Tongue (tissue), 2 donors: ENCODE results near the gene SDHB. TPM values are rescaled to one million over a fixed set of nuclear protein-coding genes. Genes with fewer than 3 reads are reported as not detected.

Experiments
- DNase-seq: peaks from one replicate; pipeline ENCODE4 v3.0.0-alpha.2; 2015
- total RNA-seq: library from RNA; depleted of rRNA; stranded (reverse); fragments of >200 nt; gene quantifications from one replicate; pipeline ENCODE4 v1.2.3, GENCODE V29; 2014

Gene SDHB
- total RNA-seq, 1 donor from 2014 or later, result 115 TPM

DNA sequence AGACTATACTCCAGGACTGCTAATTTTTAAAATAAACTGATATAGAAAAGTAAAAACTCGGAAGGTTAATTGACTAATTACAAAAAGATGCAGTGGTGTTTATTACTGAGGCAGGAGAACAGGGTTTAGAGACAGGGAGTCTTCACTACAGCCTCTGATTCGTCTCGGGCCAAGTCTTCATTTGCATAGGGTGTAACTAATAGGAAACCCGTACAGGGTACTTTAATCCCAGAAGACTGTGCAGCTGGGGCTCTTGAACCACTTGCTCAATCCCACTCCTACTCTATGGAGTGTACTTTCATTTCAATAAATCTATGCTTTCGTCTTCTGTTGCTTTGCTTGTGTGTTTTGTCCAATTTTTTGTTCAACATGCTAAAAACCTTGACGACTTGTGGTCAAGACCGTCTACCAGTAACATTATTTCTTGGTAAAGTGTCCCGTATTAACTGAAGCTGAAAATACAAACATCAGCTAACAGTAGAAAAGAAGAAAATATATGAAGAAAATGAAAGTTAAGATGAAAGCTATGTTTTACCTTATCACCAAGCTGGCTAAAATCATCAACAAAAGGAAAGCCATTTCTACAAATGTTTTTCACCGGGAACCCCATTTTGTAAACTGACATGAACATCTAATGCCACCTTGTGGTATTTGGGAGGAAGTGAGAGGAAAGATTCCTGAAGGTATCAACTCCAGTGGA, 8.0 kb downstream of the SDHB start:
- peak; percentile 79 for DNase-seq

DNA sequence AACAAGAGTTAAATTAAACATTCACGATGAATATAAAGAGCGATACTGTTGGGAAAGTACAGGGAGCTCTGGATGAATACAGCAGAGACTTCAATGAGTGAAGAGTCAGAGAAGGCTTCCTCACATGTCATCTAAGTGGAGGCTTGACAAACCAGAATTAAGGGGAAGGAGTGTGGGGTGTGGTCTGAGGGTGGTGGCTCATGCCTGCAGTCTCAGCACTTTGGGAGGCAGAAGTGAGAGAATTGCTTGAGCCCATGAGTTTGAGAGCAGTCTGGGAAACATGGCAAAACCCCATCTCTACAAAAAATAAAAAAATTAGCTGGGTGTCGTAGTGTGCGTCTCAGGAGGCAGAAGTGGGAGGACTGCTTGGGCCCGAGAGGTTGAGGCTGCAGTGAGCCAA, 8.7 kb downstream of the SDHB start:
- DNase-seq, result no peak

DNA sequence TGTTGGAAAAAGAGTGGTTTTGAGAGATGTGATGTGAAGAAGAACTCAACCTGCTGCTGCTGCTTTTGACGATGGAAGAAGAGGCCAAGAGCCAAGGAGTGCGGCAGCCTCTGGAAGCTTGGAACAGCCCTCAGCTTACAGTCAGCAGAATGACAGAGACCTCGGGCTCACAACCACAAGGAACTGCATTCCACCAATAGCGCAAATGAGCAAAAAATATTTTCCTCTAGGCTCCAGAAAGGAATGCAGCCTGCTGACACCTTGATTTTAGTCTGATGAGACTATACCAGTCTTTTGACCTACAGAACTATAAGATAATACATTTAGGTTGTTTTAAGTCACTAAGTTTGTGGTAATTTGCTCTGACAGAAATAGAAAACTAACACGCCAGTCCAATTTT, 10.2 kb downstream of the SDHB start:
- DNase-seq, result no peak

DNA sequence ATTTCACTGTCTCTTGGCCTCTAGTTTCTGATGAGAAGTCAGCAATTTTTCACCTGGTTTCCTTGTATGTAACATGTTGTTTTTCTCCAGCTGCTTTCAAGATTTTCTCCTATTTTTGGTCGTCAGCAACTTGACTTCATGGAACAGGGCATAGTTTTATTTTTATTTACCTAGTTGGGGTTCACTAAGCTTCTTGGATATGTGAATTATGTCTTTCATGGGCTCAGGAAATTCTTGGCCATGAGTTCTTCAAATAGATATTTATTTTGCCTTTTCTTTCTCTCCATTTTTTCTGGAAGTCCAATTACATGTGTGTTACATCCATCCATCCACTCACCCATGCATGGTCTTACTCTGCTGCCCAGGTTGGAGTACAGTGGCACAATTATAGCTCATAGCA, 13.7 kb downstream of the SDHB start:
- DNase-seq, result no peak

DNA sequence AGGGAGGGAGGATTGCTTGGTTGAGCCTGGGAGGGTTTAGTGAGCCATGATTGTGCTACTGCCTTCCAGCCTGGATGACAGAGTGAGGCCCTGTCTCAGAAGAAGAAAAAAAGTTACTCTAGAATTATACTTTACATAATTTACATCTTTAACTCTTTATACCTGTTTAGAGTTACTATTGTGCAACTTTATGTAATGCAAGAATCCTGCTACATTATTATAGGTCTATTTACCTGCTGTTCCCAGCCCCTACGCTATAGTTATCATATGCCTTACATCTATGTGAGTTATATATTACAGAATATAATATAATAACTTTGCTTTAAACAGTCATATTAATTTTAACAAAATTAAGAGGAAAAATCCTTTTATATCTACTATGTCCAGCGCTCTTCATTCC, 14.3 kb downstream of the SDHB start:
- DNase-seq, result no peak

DNA sequence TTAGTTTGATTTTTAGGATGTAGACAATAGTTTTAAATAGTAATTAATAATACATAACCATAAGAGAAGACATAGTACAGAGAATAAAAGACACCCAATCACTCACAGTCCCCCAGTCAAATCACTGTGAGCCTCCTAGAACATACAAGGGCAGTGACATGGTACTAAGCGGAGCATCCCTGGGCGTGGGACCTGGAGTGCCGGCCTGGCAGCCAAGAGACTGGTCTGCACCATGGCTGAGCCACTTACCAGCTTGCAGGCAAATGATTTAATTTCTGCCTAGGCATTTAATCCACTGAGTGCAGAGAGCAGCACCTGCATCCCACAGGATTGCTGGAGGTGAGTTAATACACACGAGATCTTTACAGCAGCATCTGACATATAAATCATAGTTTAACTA, 20.4 kb downstream of the SDHB start:
- DNase-seq, result no peak

DNA sequence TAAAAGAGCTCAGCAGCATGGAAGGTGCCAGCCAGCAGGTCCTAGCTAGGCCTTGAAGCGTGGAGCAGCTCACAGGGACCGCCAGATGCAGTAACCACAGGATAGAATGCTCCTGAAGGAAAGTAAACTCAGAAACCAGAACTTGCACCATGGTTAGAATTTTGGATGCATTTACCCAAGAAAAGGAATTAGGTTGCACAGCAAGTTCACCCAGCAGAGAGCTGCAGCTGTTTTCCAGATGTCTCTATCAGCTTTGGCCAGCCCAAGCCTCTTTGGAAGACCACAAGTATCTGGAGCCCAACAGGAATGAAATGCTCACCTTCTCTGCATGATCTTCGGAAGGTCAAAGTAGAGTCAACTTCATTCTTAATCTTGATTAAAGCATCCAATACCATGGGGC, 21.1 kb downstream of the SDHB start:
- DNase-seq, result no peak

DNA sequence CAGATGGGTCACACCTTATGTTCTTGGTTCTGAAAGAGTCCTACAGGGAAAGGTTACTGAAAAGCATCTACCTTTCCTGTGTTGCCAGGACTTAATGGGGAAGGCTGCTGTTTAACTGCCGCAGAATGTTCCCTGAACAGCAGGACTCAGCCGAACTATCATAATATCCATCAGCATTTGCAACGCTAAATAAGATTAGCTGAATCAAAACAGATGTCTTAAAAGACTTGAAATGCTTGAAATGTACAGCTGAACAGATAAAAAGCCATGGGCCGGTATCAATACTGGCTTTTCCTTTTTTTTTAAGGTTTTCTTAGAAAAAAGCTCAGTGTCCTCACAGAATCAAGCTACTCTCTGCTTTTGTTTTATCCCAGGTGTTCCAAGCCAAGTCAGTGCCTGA, 22.4 kb downstream of the SDHB start:
- DNase-seq, result no peak

DNA sequence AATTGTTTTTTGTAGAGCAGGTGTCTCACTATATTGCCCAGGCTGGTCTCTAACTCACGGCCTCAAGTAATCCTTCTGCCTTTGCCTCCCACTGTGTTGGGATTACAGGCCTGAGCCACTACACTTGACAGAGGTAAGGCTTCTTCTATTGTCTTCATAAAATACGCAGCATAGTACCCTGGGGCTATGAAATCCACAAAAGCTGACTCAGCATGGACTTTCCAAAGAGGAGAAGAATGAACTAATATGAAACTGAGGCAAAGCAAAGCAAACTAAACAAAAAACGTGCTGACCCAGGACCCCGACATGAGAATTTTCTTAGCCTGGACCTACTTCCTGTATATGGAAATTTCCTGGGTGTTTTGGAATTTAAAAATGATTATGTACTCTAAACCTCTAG, 23.6 kb downstream of the SDHB start:
- DNase-seq, result no peak

DNA sequence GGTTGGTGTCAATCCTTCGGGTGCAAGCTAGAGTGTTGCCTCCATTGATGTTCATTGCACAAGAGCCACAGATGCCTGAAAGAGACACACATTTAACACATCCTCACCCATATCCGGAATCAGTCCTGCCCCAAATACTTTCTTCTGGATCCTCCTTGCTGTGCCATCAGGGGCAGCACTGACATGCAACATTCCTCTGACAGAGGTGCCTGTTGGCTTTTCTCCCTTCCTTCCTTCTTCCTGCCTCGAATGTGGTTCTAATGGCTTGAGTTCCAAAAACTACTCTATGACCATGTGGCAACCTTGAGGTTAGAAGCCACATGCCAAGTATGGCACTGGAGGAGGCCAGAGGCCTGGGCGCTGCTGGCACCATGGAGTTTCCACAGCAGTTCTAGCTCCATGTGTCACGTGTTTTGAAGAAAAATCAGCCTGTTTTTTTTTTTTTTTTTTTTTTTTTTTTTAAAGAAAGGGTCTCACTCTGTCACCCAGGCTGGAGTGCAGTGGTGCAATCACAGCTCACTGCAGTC, 25.1 kb downstream of the SDHB start:
- DNase-seq, result no peak

DNA sequence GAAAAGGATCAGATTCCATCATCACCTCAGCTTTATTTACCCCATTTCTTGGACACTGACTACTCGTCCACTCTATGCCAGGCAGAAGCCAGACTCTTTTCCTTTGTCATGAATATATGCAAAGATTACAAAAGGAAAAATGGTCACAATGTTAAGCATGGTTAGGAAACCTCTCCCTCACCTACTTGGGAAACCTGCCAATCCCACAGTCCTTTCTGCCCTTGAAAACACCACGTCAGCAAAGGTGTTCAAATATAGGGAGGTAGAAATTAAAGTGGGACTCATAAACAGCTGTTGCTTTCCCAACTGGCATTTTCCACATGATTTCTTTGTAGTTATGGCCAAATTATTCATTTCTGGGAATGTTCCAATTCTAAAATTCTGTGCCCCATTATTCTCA, 25.9 kb downstream of the SDHB start:
- DNase-seq, result no peak

DNA sequence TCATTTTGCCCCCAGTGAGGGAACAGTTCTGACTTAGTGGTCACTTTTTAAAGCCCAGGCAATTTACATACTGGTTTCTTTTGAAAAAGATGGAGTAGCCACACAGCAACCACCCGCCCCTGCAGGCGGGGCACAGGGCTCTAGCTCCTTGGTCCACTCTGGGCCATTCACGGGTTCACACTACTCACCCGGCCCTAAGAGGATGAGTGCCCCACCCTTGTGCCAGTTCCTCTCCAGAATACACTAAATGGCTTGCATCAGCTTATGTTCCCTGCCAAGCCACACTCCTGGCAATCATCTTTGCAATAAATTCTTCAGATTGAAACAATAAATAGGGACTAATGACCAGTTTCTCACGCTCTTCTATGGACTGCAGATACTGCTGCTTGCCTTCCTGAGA, 26.4 kb downstream of the SDHB start:
- no peak for DNase-seq

DNA sequence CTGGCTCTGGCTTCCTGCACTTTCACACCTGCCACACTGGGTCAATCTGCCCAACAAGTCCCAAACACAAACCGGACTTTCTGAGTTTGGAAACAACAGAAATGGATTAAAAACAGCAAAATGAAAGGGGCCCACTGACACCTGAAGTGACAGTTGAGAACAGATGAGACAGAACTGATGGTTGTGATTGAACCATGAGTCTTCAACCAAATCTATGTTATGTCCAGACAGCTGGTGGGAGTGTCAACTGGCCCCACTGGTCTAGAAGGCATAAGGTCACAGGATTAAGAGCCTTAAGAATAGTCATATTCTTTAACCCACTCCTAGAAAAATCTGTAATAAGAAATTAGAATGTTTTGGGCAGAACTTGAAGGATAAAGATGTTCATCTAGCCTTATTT, 29.1 kb downstream of the SDHB start:
- DNase-seq, result no peak

DNA sequence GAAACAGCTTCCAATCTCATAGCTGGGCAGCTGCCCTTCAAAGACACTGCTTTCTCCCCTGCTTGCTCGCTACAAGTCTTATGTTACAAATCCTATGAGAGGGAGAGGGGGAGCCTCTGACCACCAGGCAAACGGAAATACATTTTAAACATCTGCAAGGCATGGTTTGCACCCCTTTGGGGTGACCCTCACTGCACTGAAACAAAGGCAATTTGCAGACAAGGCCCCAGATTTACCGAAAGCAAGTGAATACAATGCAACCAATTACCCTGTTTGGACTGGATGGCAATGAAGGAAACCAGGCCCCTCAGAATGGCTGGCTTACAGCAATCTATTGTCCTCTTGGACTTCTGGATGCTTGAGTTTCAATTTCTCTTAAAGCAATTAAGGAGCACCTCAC, 30.3 kb downstream of the SDHB start:
- DNase-seq, result no peak

DNA sequence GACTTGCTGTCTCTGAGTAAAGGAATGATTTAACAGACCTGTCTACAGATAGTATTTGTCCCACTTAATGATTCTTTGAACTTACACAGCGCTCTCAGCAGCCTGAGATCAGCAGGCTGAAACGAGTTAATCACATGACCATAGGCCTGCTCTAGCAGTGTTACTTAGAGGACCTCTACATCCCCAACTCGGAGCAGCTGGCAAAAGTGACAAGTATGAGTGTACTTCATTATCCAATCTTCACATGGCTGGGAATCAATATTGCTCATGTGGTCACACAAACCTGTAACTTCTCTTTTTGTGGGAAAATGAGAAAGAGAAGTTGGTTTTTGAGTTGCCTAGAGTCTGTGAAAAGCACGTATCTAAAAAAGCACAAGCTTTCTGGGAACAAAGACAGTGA, 30.7 kb downstream of the SDHB start:
- DNase-seq, result no peak

DNA sequence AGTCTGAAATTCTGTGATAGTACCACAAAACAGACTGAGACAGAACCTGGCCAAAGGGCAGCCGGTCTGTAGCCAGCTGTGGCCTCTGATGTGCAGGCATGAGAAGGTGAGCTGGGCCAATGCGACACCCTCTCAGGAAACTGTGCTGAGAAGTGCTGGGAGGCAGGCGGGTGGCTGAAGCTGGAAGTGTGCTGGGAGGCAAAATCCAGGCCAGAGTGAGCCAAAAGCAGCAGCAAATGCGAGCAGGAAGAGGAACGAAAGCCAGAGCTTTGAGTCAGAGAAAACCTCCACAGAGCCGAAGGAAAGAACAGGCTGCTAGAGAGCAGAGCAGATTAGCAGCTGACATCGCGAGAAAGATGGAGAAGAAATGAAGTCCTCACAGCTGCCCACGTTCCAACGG, 31.9 kb downstream of the SDHB start:
- no peak for DNase-seq

DNA sequence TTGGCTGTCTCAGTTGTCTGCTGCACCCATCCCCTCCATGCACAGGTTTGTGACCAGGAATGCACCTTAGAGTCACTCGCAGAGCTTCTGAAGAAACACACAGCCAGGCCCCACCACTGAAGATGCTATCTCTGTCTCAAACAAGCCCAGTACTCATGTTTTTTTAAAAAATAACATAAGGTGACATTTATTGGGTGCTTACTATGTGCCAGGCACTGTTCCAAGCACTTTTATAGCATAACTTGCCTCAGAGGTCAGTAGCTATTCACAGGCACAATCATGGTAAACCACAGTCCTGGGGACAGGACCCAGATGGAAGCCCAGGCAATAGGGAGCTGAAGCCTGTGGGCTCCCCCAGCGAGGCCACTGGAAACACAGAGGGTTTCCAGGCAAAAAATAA, 33.3 kb downstream of the SDHB start:
- DNase-seq, result no peak

DNA sequence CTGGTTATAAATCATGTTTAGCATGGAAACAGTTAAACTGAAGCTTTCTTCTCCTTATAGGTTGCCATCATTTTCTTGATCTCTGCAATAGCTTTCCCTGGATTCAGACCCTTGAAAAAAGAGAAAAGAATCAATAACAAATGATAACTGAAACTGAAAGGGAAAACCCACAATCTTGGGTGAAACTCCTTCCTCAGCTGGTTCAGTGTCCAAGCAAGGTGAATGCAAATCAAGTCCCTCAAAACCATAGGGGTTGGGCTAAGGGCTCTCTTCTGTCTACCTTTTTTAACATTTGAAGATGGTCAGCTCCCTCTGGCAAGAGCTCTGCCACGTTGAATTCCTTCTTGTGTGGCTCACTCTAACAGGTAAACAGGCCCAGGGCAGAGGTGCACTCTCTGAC, 35.0 kb downstream of the SDHB start:
- no peak for DNase-seq

DNA sequence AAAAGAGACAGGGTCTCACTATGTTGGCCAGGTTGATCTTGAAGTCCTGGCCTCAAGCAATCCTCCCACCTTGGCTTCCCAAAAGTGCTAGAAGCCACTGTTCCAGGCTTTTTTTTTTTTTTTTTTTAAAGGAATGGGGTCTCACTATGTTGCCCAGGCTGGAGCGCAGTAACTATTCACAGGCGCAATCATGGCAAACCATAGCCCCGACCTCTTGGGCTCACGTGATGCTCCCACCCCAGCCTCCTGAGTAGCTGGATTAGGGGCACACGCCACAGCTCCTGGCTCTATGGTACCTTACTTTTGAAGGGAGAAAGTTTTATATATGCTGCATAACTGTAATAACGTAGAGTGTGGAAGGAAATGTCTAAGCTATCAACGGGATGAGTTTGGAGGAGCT, 36.4 kb downstream of the SDHB start:
- no peak for DNase-seq

DNA sequence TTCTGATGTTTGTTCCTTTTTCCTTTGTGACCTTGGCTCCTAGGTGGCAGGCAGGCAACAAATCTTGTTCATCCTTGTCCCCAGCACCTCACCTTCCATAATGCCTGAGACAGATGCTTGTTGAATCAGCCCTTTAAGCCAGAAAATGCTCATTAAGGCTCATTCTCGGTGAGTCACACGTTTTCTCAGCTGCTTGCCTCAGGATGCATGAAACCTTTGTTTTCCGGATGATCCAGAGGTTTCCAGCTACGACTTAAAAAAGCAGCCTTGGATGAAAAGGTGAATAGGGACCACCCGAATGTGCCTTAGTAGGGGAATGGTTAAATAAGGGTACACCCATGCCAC, 37.5 kb downstream of the SDHB start:
- no peak for DNase-seq

DNA sequence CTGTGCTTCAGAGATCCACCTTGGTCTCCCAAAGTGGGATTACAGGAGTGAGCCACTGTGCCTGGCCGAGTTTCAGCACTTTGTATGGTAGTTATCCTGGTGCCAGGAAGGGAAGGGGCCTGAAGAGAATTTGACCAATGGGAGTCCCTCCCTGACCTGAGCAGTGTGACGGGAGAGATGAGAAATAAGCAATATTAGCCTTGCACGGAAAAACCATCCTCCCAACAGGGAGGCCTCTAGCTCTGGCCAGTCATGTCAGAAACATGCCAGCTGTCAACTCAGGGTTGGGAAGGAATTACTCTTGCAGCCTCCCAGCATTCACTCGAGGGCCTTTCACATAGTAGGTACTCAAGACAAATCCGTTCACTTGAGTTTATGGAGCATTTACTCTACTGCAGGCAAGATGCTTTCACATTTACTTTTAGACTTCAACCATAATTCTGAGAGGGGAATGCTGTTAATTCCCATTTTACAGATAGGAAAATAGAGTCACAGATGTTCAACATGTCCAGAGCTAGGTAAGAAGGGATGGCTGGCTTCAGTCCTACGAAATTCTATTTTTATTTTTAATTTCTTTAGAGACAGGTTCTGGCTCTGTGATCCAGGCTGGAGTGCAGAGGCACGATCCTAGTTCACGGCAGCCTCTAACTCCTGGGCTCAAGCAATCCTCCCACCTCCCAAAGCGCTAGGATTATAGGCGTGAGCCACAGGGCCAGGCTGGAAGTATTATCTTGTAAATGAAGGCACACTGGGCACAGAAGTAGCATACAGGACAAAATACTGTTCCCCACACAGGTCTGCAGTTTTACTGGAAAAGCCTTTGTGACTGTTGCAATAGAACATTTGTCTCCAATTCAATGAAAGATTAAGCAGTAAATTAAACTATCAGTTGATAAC, 38.9 kb downstream of the SDHB start:
- no peak for DNase-seq

DNA sequence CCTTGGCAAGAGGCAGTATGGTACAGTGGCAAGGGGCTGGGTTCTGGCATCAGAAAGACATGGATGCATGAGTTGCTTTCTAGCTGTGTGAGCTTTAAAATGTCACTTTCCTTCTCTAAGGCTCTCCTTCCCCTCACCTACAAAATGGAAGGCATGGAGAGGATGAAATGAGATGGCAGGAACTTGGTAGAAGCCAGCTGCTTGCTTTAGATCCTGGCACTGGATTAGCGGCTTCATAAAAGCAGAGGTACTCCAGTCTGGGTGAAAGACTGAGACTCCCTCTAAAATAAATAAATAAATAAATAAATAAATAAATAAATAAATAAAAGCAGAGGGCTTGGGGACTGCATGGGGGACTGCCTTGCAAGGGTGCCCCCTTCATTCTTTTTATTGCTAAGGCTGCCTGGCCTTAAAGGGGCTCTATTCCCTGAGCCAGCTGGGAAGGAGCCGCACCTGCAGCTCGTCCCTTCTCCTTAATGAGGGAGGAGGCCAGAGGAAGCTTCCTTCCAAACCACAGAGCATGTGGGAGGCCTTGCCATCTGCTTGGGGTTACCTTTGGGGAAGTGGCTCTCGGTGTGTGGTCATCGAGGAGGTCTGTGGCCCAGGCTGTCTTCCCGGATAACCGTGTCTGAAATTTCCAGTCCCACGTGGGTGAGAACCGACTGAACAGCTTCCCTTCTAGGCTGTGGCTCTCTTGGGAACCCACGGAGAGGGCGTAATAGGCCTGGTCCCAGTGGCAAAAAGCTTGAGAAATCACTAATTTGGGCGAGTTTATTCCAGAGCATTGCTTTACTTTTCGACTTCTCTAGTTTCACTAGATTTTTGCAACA, 40.1 kb downstream of the SDHB start:
- DNase-seq, result no peak
